Transverse colon (tissue), 4 donors: ENCODE measurements around the gene FOXP1.

Experiments used
- EP300 ChIP-seq: sonication (generic); formaldehyde crosslinking; IDR thresholded peaks from one replicate; pipeline ENCODE4 v1.6.1; 2017; ENCODE audit warnings: antibody characterized with exemption, low read depth
- POLR2A ChIP-seq: fragments of 450-650 bp; IDR thresholded peaks from one replicate; pipeline ENCODE4 v1.6.1; 2016; ENCODE audit warnings: antibody characterized with exemption, mild to moderate bottlenecking, moderate library complexity
- POLR2AphosphoS5 ChIP-seq, 3 donors: sonication (generic); formaldehyde crosslinking; IDR thresholded peaks; one replicate each; pipeline ENCODE4 v1.6.1; 2016; ENCODE audit warnings: antibody characterized with exemption in 3 of 3
- TF ChIP-seq, protein P1 (sequence below), 5 experiments: fragments of 200-600 bp in 3 of 5; fragments of 450-650 bp in 2 of 5; sonication (generic) in 3 of 5; IDR thresholded peaks; 1 replicate in 2 of 5; 2 replicates in 3 of 5; pipeline ENCODE4 v1.5.1; 2016 to 2017; ENCODE audit warnings: antibody characterized with exemption in 5 of 5, inconsistent platforms in 3 of 5, mild to moderate bottlenecking in 2 of 5, moderate library complexity in 1 of 5

DNA sequence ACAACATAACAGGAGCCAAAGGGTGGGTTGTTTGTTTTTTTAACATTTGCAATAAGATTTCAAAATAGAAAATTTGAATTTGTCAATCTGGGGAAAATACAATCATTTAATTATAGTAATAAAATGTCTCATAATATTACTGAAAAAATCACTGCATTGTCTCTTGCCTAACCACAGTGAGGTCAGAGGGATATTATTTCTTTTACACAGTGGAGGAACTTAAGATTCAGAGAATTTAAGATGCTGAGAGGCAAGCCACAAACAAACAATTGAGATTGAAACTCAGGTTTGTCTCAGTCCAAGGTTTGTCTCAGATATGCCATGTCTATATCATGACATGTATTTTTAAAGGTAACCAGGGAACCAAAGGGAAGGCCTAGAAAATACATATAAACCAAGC, 428.7 kb downstream of the FOXP1 start:
- TF ChIP-seq EP300 (no peak), POLR2A (no peak), POLR2AphosphoS5 (IDR thresholded peaks at IDR 0.05) (no peak)
- TF ChIP-seq, protein P1, sequence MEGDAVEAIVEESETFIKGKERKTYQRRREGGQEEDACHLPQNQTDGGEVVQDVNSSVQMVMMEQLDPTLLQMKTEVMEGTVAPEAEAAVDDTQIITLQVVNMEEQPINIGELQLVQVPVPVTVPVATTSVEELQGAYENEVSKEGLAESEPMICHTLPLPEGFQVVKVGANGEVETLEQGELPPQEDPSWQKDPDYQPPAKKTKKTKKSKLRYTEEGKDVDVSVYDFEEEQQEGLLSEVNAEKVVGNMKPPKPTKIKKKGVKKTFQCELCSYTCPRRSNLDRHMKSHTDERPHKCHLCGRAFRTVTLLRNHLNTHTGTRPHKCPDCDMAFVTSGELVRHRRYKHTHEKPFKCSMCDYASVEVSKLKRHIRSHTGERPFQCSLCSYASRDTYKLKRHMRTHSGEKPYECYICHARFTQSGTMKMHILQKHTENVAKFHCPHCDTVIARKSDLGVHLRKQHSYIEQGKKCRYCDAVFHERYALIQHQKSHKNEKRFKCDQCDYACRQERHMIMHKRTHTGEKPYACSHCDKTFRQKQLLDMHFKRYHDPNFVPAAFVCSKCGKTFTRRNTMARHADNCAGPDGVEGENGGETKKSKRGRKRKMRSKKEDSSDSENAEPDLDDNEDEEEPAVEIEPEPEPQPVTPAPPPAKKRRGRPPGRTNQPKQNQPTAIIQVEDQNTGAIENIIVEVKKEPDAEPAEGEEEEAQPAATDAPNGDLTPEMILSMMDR (IDR thresholded peaks at IDR 0.05): no peak
